NCI-H146 treated with DMSO at 0.1 percent for 48 hours (cell line): ENCODE data around the gene NR1D1.

Experiments used
- DNase-seq: peaks from one replicate; lab custom pipeline; 2025; ENCODE audit not compliant: unreplicated experiment; lab: John Stamatoyannopoulos, UW

Gene NR1D1

DNA sequence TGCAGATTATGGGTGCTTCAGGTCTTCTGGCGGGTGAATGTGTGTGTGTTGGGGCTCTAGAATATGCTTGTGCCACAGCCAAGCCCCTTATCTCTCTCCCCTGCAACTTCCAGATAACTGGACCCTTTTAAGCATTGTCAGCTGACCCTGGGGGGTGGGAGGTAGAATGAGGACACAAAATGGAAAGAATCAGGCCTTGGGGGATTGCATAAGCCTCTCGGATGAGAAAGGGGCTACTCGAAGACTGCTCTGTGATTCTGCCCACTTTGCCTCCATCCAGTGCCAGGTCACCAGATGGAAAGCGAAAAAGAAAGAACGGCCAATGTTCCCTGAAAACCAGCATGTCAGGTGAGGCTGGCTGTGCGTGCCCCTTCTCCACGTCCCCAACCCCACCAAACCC, 23.8 kb downstream of the NR1D1 start:
- DNase-seq: no peak

DNA sequence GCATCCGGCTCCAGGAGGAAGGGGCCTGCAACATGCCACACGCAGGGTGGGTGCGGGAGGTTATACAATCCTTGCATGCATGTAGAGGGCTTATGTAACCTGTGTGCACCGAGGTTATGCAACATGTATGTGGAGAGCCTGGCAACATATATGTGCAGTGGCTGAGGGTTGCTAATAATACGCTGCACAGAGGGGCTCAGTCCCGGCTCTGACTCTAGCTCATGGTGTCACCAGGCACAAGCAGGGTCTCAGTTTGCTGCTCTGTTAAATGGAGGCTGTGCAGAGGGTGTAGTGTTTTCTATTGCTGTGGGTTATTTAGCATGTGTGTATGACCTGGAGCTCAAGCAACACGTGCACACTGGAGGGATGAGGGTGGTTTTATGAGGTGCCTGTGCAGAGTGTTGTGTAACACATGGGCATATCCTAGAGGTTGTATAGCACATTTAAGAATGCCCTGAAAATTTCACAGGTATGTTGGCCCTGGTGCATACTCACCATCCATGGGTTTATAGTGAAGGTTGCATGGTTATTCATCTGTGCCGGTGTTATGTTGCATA, 24.4 kb downstream of the NR1D1 start:
- no peak for DNase-seq

DNA sequence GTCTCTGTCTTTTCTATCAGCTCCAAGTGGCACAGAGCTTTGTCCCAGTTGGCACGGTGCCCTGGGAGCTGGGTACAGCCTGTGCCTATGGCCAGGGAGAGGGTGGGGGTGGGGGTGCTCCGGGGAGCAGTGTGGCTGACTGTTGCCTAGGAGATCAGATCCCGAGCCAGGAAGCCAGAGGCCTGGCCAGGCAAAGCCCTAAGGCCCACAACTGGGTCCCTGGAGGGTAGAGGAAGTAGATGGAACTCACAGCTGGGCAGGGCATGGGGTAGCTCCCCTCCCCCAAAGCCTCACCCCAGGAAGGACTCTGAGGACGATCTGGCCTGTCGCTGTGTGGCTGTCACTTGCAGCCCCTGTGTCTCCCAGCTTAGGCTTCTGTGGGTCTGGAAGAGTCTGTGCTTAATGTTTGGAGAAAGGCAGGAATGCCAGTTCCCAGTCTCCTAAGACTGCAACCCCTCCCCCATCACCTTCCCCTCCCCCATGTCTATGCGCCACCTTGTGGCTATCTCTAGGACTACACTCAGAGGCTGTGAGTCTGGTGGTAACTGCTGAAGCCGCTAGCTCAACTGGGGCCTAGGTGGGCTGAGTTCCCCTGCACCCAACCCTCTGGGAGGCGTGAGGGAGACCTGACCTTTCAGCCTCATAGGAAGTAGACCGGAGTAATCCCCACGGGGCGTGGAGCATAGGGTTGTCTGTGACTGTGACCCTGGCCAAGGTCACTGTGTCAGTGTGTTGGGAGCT, 25.0 kb downstream of the NR1D1 start:
- no peak for DNase-seq

DNA sequence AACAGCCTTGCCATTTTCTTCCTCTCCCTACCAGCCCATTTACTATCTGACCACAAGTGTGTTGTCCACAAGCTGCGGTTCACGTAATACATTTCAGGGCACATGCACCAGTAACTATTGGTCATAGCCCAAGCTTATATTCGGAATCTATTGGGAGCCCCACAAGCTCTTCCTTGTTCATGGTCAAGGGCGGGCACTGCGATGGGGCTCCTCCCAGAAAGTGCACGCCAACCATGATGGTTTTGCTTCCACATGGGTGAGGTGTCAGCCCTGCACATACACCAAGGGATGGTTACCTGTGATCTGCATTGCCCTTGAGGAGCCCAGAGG, 25.6 kb downstream of the NR1D1 start:
- DNase-seq: no peak

DNA sequence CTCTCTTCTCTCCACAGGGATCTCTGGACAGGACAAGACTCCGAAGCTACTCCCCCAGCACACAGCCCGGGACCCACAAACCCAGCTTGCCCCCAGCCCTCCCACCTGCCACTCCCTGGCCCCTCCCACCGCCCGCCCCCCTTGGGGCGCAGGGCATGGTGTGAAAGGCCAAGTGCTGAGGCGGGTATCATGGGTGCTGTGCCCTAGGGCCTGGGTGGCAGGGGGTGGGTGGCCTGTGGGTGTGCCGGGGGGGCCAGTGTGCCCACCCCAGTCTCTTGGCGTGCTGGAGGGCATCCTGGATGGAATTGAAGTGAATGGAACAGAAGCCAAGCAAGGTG, 26.2 kb downstream of the NR1D1 start:
- no peak for DNase-seq

DNA sequence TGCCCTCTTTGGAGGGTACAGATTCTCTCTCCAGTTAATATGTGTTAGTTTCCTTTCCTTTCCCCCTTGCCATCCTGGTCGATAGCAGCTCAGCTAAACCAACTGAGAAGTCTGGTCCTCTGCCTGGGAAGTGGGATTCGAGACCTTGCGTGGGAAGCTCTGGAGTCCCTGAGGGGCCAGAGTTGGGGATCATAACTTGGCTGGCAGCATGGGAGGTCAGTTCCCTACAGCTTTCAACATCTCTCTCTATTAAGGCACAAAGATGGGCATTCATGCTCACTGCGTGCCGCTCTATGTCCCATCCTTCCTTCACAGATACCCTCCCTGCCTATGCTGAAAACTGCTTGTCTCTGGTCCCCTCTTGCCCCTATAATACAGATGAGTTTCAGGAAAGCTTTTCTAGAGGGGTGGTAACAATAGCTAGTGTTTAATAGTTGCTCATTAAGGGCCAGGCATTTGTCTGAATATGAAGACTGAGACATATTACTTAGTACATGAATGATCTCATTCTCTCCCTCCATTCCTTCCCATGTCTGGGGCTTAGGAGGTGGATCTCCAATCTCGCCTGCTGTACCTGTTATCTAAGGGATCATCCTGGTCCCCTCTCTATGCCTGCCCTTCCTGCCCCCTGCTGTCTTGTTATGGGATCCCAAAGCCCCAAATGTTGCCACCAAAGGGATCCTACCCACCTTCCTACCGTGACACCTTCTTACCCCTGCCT, 26.8 kb downstream of the NR1D1 start:
- DNase-seq: no peak

DNA sequence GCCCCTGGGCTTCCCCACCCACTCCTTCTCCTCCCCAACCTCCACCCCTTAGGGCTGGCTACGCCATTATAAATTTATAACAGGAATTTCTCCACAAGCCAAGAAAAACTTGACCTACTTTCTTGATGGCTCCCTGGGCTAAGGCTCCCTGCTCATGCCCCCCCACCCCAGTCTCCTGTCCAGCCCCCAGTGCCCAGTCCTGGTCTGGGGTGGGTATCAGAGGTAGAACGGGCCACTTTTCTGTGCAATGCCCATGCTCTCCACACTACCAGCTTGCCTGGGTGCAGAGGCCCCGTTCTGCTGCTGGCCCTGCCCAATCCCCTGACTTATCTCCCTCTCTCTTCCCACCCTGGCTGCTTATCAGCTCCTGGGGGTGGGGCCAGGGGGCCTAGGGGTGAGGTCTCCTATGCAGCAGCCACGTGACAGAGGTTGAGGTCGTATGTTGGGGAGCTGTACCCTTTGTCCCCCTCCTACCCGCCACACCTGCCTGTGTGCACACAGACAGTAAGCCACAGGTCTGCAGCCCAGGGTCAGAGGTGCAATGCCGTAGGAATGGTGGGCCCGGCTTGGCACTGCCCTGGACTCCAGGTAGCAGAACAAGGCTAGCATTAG, 27.5 kb downstream of the NR1D1 start:
- DNase-seq: no peak

DNA sequence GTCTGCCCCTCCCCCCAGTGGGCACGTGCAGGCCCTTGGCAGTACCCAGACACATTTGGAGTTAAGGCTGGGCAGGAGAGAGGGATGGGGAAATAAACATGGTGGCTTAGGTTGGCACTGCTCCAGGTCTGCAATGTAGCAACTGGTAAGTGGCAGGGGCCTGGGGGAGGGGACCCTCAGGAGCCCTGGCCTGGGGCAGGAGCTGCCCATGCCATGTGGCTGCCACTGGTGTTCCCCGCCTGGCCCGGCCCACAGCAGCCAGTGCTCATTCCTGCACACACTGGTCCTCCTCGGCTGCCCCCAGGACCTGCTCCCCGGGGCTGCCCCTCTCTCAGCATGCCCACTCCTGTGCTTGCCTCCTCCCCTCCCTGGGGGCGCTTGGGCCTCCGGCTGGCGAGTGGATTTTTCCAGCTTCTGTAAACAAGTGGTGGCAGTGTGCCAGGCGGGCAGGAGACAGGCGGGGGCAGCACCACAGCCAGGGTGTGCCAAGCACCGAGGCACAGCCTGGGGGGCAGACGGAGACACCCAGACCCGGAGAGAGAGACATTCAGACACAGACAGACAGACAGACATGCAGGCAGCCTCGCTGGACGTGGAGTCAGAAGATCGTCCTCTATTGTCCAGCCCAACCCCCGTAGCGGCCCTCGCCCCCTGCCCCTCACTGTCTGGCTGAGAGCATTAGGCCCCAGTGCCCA, 28.2 kb downstream of the NR1D1 start:
- no peak for DNase-seq

DNA sequence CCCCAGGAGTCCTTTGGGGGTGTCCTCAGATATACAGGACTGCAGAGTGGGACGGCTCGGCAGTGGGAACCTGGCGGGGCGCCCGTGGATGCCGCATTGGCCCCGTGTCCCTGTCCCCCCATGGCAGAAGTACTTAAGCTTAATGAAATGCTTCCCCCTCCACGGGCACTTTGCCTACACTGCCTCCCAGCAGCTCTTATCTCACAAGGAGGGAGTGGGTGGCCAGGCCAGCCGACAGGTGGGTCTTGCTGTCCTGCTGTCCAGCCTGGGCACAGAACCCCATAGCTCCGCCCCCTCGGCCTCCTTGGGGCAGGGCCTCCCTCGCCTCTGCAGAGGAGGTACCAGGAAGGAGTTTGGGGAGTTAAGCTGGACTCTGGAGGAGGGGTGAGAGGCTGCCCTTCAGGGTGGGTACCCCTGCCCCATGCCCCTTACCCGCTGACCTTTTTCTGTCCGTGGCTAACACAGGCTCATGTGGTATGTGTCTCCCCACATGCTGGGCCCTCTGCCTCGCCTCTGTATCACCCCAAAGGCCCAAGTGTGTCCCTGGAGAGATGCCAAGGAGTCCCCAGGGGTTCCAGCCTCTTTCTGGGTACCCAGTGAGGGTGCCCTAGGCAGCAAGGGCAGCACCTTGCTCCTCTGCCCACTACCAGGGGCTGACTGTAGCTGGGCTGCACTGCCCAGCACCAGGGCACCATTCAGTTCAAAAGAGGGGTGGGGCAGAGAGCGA, 28.9 kb downstream of the NR1D1 start:
- no peak for DNase-seq

DNA sequence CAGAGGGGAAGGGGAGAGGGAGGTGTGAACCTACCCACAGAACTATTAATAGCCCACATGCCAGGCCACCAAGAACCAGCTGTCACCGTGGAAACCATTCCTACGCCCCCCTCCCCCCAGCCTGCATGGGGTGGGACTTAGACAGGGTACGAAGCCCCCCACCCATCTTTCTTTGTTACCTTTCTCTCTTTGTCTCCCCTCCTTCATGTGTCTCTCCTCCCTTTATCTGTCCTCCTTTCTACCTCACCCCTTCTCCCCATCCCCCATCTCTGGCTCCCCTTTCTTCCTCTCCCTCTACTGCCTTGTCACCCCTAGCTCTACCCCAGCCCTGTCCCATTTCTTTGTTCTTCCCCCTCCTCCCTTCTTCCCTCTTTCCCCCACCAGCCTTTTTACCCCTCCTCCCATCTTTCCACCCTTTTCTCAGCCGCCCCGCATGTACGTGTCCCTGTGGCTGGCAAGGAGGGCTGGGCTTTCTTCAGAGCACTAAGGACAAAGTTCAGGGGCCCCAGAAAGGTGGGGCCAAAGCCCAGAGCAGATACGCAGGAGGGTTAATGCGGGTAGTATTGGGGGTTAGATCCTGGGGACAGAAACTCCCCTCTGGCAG, 29.6 kb downstream of the NR1D1 start:
- no peak for DNase-seq

DNA sequence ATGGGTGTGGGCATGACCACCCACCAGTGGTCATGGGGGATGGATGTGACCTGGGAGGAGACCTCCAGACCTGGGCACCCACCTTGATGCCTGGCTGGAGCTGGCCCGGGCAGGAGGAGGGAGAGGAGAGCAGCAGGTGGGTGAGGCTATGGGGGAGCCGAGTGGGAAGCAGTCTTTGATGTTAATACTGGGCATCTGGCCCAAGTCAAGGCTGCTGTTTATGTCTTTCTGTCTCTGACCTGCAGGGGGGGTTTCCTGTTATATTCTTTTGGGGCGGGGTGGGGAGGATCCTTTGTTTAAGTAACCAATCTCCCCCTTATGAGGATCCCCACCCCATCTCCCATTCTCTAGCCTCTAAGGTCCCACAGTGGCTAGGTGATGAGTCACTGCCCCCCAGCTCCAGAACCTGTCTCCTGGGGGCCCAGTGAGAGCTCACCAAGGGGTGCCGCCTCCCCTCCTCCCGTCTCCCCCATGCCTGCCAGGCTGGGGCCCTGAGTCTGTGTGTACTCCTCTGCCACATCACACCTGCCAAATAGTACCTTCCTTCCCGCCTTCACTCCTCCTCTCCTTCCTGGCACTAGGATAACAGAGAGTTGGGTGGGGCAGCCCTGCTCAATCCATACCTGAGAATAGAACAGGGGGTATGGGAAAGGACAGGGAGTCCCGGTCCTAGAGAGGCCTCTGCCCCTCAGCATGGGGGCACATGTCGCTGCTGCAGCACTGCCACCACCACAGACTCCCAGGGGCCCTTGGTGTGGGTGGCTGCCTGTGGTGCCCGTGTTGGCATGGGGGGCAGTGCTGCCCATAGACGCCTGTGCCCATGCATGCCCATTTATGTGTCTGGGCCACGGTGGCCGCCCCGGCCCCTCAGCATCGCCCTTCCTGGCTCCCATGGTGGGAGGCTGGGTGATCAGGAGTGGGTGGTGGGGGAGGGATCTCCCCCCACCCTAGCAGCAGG, 30.4 kb downstream of the NR1D1 start:
- DNase-seq: no peak

DNA sequence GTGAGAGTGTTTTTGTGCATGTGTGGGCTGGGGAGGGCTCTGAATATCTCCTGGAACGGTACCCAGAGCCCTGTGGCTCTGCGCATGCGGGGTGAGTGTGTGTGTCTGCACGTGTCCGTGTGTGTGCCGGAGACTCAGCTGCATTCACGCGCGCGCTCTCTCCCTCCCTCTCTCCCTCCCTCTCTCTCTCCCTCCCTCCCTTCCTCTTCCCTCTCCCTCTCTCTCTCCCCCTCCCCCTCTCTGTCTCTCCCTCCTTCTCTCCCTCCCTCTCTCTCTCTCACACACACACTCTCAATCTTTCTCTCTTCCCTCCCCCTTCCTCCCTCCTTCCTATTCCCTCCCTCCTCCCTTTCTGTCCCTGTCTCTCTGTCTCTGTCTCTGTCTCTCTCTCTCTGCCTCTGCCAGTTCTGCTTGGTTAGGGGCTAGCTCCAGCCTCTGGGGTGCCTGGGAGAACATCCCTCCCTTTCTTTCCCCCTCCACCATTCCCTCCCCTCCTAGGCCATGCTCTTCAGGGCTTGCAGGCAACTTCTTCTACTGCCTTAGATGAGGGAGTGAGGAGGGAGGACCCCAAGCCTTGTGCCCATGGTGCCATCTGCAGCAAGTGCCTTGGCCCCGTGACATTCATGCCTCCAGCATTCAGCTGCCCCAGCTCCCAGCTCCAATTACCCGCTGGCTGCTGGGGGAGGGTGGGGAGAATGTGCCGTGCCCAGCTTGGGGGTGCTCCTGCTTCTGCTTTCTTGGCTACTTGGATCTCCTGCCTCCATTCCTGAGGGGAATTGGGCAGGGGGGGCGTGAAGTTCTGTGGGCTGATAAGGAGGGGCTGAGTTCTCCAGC, 31.3 kb downstream of the NR1D1 start:
- DNase-seq: peak; percentile 26

DNA sequence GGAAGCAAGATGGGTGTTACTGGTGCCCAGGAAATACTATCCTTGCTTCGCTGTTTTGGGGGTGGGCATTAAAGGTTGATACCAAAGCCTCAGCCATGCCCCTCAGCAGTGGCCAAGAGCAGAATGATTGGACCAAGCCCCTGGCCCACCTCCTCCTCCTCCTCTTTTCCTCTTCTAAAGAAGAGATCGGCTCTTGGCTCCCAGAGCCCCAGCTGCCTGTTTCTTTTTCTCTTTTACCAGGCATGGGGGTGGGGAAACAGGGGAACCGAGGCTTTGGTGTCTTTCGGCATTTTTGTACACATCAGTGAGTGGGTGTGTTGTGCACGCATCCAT, 31.8 kb downstream of the NR1D1 start:
- no peak for DNase-seq

DNA sequence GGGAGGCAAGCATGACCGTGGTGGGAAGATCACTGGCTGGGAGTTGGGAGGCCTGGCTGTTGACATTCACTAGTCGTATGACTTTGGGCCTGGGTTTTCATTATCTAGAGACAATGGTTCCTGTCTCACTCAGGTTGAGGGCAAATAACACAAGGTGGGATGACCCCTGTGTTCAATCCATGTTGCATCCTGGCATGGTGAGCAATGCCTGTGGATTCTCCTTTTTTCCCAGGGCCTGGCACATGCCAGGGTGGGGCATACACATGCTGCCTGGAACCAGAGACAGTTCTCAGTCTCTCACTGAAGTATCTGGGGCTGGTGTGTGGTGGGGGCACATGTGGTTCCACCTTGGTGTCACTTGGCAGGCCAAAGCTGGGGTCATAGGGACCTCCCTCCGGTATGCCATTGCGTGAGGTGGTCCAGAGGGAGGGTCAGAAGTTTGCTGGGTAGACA, 32.2 kb downstream of the NR1D1 start:
- no peak for DNase-seq

DNA sequence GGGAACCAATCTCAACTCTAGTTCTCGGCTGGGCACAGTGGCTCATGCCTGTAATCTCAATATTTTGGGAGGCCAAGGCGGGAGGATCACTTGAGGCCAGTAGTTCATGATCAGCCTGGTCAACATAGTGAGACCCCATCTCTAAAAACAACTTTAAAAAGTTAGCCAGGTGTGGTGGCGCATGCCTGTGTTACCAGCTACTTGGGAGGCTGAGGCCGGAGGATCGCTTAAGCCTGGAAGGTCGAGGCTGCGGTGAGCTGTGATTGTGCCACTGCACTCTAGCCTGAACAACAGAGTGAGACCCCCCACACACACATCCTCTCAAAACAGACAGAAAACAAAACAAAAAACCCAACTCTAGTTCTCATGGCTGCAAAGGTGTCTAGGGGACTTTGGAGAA, 32.7 kb downstream of the NR1D1 start:
- no peak for DNase-seq

DNA sequence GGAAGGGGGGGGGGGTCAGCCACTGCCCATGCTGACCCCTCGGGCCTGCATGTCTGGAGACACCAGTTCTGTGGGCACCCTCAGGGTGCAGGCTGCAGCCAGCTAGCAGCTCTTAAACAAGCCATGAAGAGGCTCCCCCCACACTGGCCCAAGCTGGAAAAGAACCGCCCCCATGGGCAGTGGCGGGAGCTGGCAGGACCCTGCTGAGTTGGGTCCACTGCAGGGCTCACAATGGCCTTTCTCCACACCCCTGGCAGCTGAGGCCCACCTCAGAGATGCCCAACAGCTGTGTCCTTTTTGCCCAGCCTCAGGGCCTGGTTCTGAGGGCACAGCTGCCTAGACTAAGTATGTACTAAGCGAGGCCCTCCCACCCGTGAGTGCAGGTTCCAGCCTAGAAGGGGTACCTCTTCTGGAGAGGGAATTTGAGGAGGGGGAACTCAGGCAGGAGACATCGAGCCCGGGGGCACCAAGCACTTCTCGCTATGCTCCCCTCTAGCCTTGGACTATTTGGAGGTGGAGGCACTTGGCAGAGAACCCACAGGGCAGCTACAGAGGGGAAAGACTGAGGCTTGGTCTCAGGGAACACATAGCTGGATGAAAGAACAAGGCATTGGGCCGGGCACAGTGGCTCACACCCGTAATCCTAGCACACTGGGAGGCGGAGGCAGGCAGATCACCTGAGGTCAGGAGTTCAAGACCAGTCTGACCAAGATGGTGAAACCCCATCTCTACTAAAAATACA, 34.4 kb downstream of the NR1D1 start:
- DNase-seq: no peak

DNA sequence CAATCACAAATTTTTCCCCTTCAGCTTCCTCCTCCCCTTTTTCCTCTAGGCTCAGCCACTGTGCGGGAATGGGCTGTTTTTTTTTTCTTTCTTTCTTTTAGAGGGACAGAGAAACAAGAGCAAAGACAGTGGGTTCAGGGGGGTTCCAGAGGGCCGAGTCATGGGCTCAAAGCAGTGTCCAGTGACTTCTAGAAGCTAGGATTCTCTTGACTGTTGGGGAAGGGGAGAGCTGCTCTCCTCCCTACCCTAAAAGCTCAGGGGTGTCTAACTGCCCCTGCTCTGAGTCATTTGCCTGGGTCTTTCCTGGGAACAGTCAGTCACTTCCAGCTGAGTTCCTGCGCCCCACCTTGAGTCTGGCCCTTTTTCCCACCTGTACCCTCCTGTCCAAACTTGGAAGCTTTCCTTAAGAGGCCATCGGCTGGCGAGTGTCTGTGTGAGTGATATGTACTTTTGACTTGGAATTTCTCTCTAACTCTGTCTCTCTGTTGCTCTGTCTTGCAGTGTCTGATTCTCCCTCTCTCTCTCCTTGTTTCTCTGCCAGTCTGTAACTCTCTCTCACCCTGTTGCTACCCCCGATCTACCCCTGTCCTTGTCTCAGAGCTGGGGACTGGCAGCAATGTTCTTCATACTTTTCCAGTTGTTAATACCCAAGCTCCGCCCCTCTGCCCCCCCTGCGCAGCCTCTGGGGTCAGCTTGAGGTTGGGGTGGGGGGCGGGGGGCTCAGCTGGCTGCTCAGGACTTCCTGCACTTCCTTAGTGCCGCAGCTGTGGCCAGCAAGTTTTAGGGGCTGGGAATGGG, 35.2 kb downstream of the NR1D1 start:
- no peak for DNase-seq
